CMK (cell line): Measurements from ENCODE around the gene WIF1.

Source experiments
- DNase-seq: peaks from one replicate; pipeline ENCODE4 v3.0.0-alpha.2; 2010; ENCODE audit warnings: low read depth

The WIF1 gene

GRCh38 chr12:65121956-65122469 lies 908 bp upstream of the WIF1 start:
- DNase-seq = no peak

- DNase-seq = no peak
These were observed 2.0 kb downstream of the WIF1 start for GRCh38 chr12:65119063-65119462.

GRCh38 chr12:65113621-65114035 lies 7.5 kb downstream of the WIF1 start:
- DNase-seq = no peak

- DNase-seq = no peak
These were observed 14.2 kb downstream of the WIF1 start for GRCh38 chr12:65106948-65107347.

GRCh38 chr12:65100140-65100539 lies 21.0 kb downstream of the WIF1 start:
- no peak for DNase-seq

GRCh38 chr12:65099182-65099581 lies 21.9 kb downstream of the WIF1 start:
- DNase-seq = no peak

- no peak for DNase-seq
These were observed 22.7 kb downstream of the WIF1 start for GRCh38 chr12:65098364-65098763.

- DNase-seq = no peak
These were observed 26.4 kb downstream of the WIF1 start for GRCh38 chr12:65094722-65095121.

GRCh38 chr12:65093606-65094005 lies 27.5 kb downstream of the WIF1 start:
- no peak for DNase-seq

- DNase-seq = no peak
These were observed 30.6 kb downstream of the WIF1 start for GRCh38 chr12:65090461-65090860.

GRCh38 chr12:65086236-65086635 lies 34.9 kb downstream of the WIF1 start:
- DNase-seq = peak; percentile 26

GRCh38 chr12:65084579-65084978 lies 36.5 kb downstream of the WIF1 start:
- DNase-seq = no peak

- no peak for DNase-seq
These were observed 37.5 kb downstream of the WIF1 start for GRCh38 chr12:65083581-65083980.

GRCh38 chr12:65082406-65082805 lies 38.7 kb downstream of the WIF1 start:
- no peak for DNase-seq

GRCh38 chr12:65081496-65081895 lies 39.6 kb downstream of the WIF1 start:
- DNase-seq = peak; percentile 2

- no peak for DNase-seq
These were observed 46.2 kb downstream of the WIF1 start for GRCh38 chr12:65074932-65075331.

- no peak for DNase-seq
These were observed 51.8 kb downstream of the WIF1 start for GRCh38 chr12:65069336-65069735.

GRCh38 chr12:65067383-65067782 lies 53.7 kb downstream of the WIF1 start:
- no peak for DNase-seq

- no peak for DNase-seq
These were observed 65.2 kb downstream of the WIF1 start for GRCh38 chr12:65055859-65056258.

- DNase-seq = no peak
These were observed 69.9 kb downstream of the WIF1 start for GRCh38 chr12:65051218-65051617.

- no peak for DNase-seq
These were observed 75.8 kb downstream of the WIF1 start for GRCh38 chr12:65045269-65045668.

GRCh38 chr12:65039301-65039700 lies 81.8 kb downstream of the WIF1 start:
- DNase-seq = no peak

GRCh38 chr12:65025136-65025535 lies 96.0 kb downstream of the WIF1 start:
- no peak for DNase-seq

- DNase-seq = no peak
These were observed 97.6 kb downstream of the WIF1 start for GRCh38 chr12:65023485-65023884.

- no peak for DNase-seq
These were observed 98.1 kb downstream of the WIF1 start for GRCh38 chr12:65022960-65023359.
